HepG2 (cell line): ENCODE measurements around the gene ZNF559. TPM values are rescaled to one million over a fixed set of nuclear protein-coding genes. Genes with fewer than 3 reads are reported as not detected.

Experiments used
- CBX2 ChIP-seq, 2 experiments: fragments of 200-600 bp in 1 of 2; sonication (generic); formaldehyde crosslinking in 1 of 2; IDR thresholded peaks; 2 replicates each; pipeline versions ENCODE4 v1.7.0 to v1.8.1; 2018 to 2022; ENCODE audit warnings: low read depth in 2 of 2, low read length in 1 of 2, mild to moderate bottlenecking in 1 of 2, missing genetic modification reagents in 1 of 2
- CTCF ChIP-seq: sonication (generic); formaldehyde crosslinking; IDR thresholded peaks from 2 replicates; pipeline ENCODE4 v1.5.0; 2020; ENCODE audit warnings: mild to moderate bottlenecking, missing genetic modification reagents, moderate library complexity
- ELF1 ChIP-seq: sonication (generic); formaldehyde crosslinking; IDR thresholded peaks from 2 replicates; pipeline ENCODE4 v1.4.0; 2020; ENCODE audit warnings: missing genetic modification reagents
- HNRNPL ChIP-seq: fragments of 200-400 bp; formaldehyde crosslinking; IDR thresholded peaks from 2 replicates; pipeline ENCODE4 v1.6.1; 2017; ENCODE audit warnings: mild to moderate bottlenecking, low read depth, low read length
- HNRNPLL ChIP-seq: fragments of 200-400 bp; formaldehyde crosslinking; IDR thresholded peaks from 2 replicates; pipeline ENCODE4 v1.6.1; 2017; ENCODE audit warnings: mild to moderate bottlenecking, low read depth, low read length; ENCODE audit not compliant: poor library complexity, severe bottlenecking
- KAT8 ChIP-seq: IDR thresholded peaks from 2 replicates; pipeline ENCODE4 v1.6.1; 2016; ENCODE audit warnings: missing genetic modification reagents, missing compliant biosample characterization
- KLF11 ChIP-seq: IDR thresholded peaks from 2 replicates; pipeline ENCODE4 v1.6.1; 2016; ENCODE audit warnings: missing compliant biosample characterization
- MAFK ChIP-seq, 2 experiments: IDR thresholded peaks in 1 of 2; conservative IDR thresholded peaks in 1 of 2; 2 replicates each; pipeline ENCODE4 v1.6.1; 2011; ENCODE audit warnings: improper control_type of control experiment in 2 of 2, low read length in 2 of 2
- MLLT10 ChIP-seq: sonication (generic); formaldehyde crosslinking; IDR thresholded peaks from 2 replicates; pipeline ENCODE4 v1.4.0; 2020; ENCODE audit warnings: missing genetic modification reagents
- MYPOP ChIP-seq: sonication (generic); formaldehyde crosslinking; IDR thresholded peaks from 2 replicates; pipeline ENCODE4 v1.8.1; 2023; ENCODE audit warnings: mild to moderate bottlenecking, moderate library complexity, missing genetic modification reagents
- NFE2 ChIP-seq: sonication (generic); formaldehyde crosslinking; IDR thresholded peaks from 2 replicates; pipeline ENCODE4 v1.4.0; 2020; ENCODE audit warnings: missing genetic modification reagents
- NR2C2 ChIP-seq: sonication (generic); formaldehyde crosslinking; IDR thresholded peaks from 2 replicates; pipeline ENCODE4 v1.4.0; 2020; ENCODE audit warnings: missing genetic modification reagents, mild to moderate bottlenecking, moderate library complexity, borderline replicate concordance
- PAF1 ChIP-seq: IDR thresholded peaks from 2 replicates; pipeline ENCODE4 v1.6.1; 2016; ENCODE audit warnings: missing genetic modification reagents, missing compliant biosample characterization
- POLR2A ChIP-seq, 2 experiments: IDR thresholded peaks; 2 replicates each; pipeline ENCODE4 v1.6.1; 2011; ENCODE audit warnings: low read depth in 2 of 2, low read length in 2 of 2, mild to moderate bottlenecking in 1 of 2, moderate library complexity in 1 of 2; ENCODE audit not compliant: insufficient read depth in 1 of 2
- PRMT3 ChIP-seq: sonication (generic); formaldehyde crosslinking; IDR thresholded peaks from 2 replicates; pipeline ENCODE4 v1.8.1; 2022; ENCODE audit warnings: low read depth, mild to moderate bottlenecking, moderate library complexity, missing genetic modification reagents, borderline replicate concordance
- RAD21 ChIP-seq: fragments of 450-650 bp; formaldehyde crosslinking; IDR thresholded peaks from 2 replicates; pipeline ENCODE4 v1.5.0; 2020; ENCODE audit warnings: mild to moderate bottlenecking
- SAP130 ChIP-seq: IDR thresholded peaks from 2 replicates; pipeline ENCODE4 v1.6.1; 2016; ENCODE audit warnings: low read depth
- THYN1 ChIP-seq: sonication (generic); formaldehyde crosslinking; IDR thresholded peaks from 2 replicates; pipeline ENCODE4 v1.8.1; 2023; ENCODE audit warnings: low read depth, mild to moderate bottlenecking, moderate library complexity, missing genetic modification reagents, borderline replicate concordance
- ZBTB44 ChIP-seq: sonication (generic); formaldehyde crosslinking; IDR thresholded peaks from 2 replicates; pipeline ENCODE4 v1.4.0; 2020; ENCODE audit warnings: missing genetic modification reagents
- ZNF136 ChIP-seq: sonication (generic); formaldehyde crosslinking; IDR thresholded peaks from 2 replicates; pipeline ENCODE4 v1.8.1; 2022; ENCODE audit warnings: low read depth, mild to moderate bottlenecking, moderate library complexity, missing genetic modification reagents
- ZNF260 ChIP-seq: sonication (generic); formaldehyde crosslinking; IDR thresholded peaks from 2 replicates; pipeline ENCODE4 v1.4.0; 2020; ENCODE audit warnings: missing genetic modification reagents, low read depth, mild to moderate bottlenecking, borderline replicate concordance
- ZSCAN12 ChIP-seq: sonication (generic); formaldehyde crosslinking; IDR thresholded peaks from 2 replicates; pipeline ENCODE4 v1.9.0; 2021; ENCODE audit warnings: mild to moderate bottlenecking, missing genetic modification reagents
- ZZZ3 ChIP-seq: sonication (generic); formaldehyde crosslinking; IDR thresholded peaks from 2 replicates; pipeline ENCODE4 v1.4.0; 2020; ENCODE audit warnings: missing genetic modification reagents, mild to moderate bottlenecking, borderline replicate concordance
- polyA plus RNA-seq, 8 experiments: library from polyadenylated mRNA; depleted of rRNA in 3 of 8; stranded (reverse) in 7 of 8; unstranded in 1 of 8; fragments of >200 nt; fragmentation: Illumina TruSeq in 4 of 8; extraction: Trizol in 4 of 8; gene quantifications; 2 replicates each; pipeline versions ENCODE4 v1.2.1 to v1.2.3, GENCODE V29; 2011 to 2016; ENCODE audit warnings: low read depth in 4 of 8, missing spikeins in 1 of 8, mixed read lengths in 1 of 8; ENCODE audit not compliant: insufficient read depth in 1 of 8
- total RNA-seq, 5 experiments: library from RNA; depleted of rRNA; stranded (reverse); fragments of >200 nt; fragmentation: Illumina TruSeq; extraction: Trizol; gene quantifications; 2 replicates each; pipeline ENCODE4 v1.2.3, GENCODE V29; 2016; ENCODE audit warnings: low read depth in 1 of 5

ZNF559 gene
- total and polyA plus RNA-seq, 2 of the 13 experiments (the other 11 are each of a cell fraction or from before 2014, with no cell fraction given), result 6.3 to 9.8 TPM

- TF ChIP-seq ZBTB44 (CRISPR knock-in tag) (no peak), ELF1 (no peak), PAF1 (CRISPR knock-in tag) (no peak), THYN1 (CRISPR knock-in tag) (no peak), SAP130 (CRISPR knock-in tag) (peak; percentile 71), POLR2A (IDR thresholded peaks at IDR 0.05; ENCODE audit: insufficient read depth in 1 of 2, low read depth in 2 of 2, low read length in 2 of 2) (peak in 1 of 2 experiments; percentile 56; a peak in 1 of 4 replicates), HNRNPLL (peak; percentile 72), ZSCAN12 (CRISPR knock-in tag) (no peak), KLF11 (CRISPR knock-in tag) (no peak), CTCF (CRISPR knock-in tag) (no peak), MYPOP (CRISPR knock-in tag) (no peak), MLLT10 (CRISPR knock-in tag) (no peak), NR2C2 (no peak), CBX2 (IDR thresholded peaks at IDR 0.05; ENCODE audit: low read depth, low read length) (no peak), CBX2 (CRISPR knock-in tag; IDR thresholded peaks at IDR 0.05; ENCODE audit: low read depth) (no peak), KAT8 (CRISPR knock-in tag) (peak; percentile 47; the same call in 1 of the 2 replicates), ZNF136 (CRISPR knock-in tag) (no peak), PRMT3 (no peak), MAFK (conservative IDR thresholded peaks at IDR 0.05 in 1 of 2, IDR thresholded peaks at IDR 0.05 in 1 of 2; ENCODE audit: low read length in 2 of 2) (no peak), ZNF260 (CRISPR knock-in tag) (no peak), RAD21 (no peak), HNRNPL (no peak), ZZZ3 (CRISPR knock-in tag) (no peak), NFE2 (CRISPR knock-in tag) (no peak)
These were observed 14.6 kb upstream of the ZNF559 start, which contains the start of gene ZNF699 (continued) for GRCh38 chr19:9309139-9309973.
